ENCODE results near the gene UBALD1. TPM values are rescaled to one million over a fixed set of nuclear protein-coding genes. Genes with fewer than 3 reads are reported as not detected.
"Not testable (repeated sequence)": the region's sequence is repeated elsewhere in the genome, so short reads cannot be mapped to it uniquely, and the experiment has no call there.

UBALD1 gene
- total RNA-seq, 1 donor from 2014 or later, result 16.9 TPM

GRCh38 chr16:4583906-4584305, 30.8 kb downstream of the UBALD1 start:
- H3K27ac ChIP-seq, result no peak overlapping the region
- H3K4me1 ChIP-seq, result peaks cover 5% of the 10 kb centered on the region
- no peaks in the 10 kb centered on the region for H3K27me3 ChIP-seq
- no peak for DNase-seq (ENCODE audit: extremely low spot score in 2 of 2)
- no peaks in the 10 kb centered on the region for H3K9me3 ChIP-seq
- no peak for TF ChIP-seq POLR2AphosphoS5 (IDR thresholded peaks at IDR 0.05; ENCODE audit: insufficient read depth in 1 of 2, low read depth in 1 of 2)
- no peak for TF ChIP-seq CTCF (IDR thresholded peaks at IDR 0.05)
- TF ChIP-seq POLR2A (IDR thresholded peaks at IDR 0.05), result no peak
- no peaks in the 10 kb centered on the region for H3K36me3 ChIP-seq
- H3K4me3 ChIP-seq, result no peak overlapping the region
- intact Hi-C loops (cut with DNase I), result no loop called here

GRCh38 chr16:4580250-4580649, 34.4 kb downstream of the UBALD1 start:
- DNase-seq (ENCODE audit: extremely low spot score in 2 of 2), result no peak
- peaks cover 1% of the 10 kb centered on the region for H3K4me1 ChIP-seq
- H3K4me3 ChIP-seq, result no peak overlapping the region
- TF ChIP-seq POLR2AphosphoS5 (IDR thresholded peaks at IDR 0.05; ENCODE audit: insufficient read depth in 1 of 2, low read depth in 1 of 2) (no peak), POLR2A (IDR thresholded peaks at IDR 0.05) (no peak), CTCF (IDR thresholded peaks at IDR 0.05) (no peak)
- no peak overlapping the region for H3K27ac ChIP-seq
- no peaks in the 10 kb centered on the region for H3K27me3 ChIP-seq
- intact Hi-C loops (cut with DNase I), result no loop called here
- H3K9me3 ChIP-seq, result no peaks in the 10 kb centered on the region
- no peaks in the 10 kb centered on the region for H3K36me3 ChIP-seq

GRCh38 chr16:4578961-4579530, 35.6 kb downstream of the UBALD1 start:
- DNase-seq (ENCODE audit: extremely low spot score in 2 of 2), result no peak
- intact Hi-C loops (cut with DNase I), result no loop called here
- Histone ChIP-seq H3K9me3 (no peaks in the 10 kb centered on the region), H3K27ac (no peak overlapping the region), H3K4me1 (no peaks in the 10 kb centered on the region), H3K4me3 (no peak overlapping the region), H3K27me3 (no peaks in the 10 kb centered on the region), H3K36me3 (no peaks in the 10 kb centered on the region)
- no peak for TF ChIP-seq POLR2AphosphoS5 (IDR thresholded peaks at IDR 0.05; ENCODE audit: insufficient read depth in 1 of 2, low read depth in 1 of 2)
- TF ChIP-seq CTCF (IDR thresholded peaks at IDR 0.05), result no peak
- TF ChIP-seq POLR2A (IDR thresholded peaks at IDR 0.05), result no peak

GRCh38 chr16:4576008-4576407, 38.7 kb downstream of the UBALD1 start:
- no peak for DNase-seq (ENCODE audit: extremely low spot score in 2 of 2)
- no peaks in the 10 kb centered on the region for H3K4me1 ChIP-seq
- no peak overlapping the region for H3K27ac ChIP-seq
- no peaks in the 10 kb centered on the region for H3K36me3 ChIP-seq
- TF ChIP-seq POLR2AphosphoS5 (IDR thresholded peaks at IDR 0.05; ENCODE audit: insufficient read depth in 1 of 2, low read depth in 1 of 2) (no peak), CTCF (IDR thresholded peaks at IDR 0.05) (no peak), POLR2A (IDR thresholded peaks at IDR 0.05) (no peak)
- H3K27me3 ChIP-seq, result no peaks in the 10 kb centered on the region
- intact Hi-C loops (cut with DNase I), result no loop called here
- no peaks in the 10 kb centered on the region for H3K9me3 ChIP-seq
- no peak overlapping the region for H3K4me3 ChIP-seq

- no peaks in the 10 kb centered on the region for H3K4me1 ChIP-seq
- H3K27ac ChIP-seq, result no peak overlapping the region
- H3K4me3 ChIP-seq, result no peak overlapping the region
- no peak for DNase-seq (ENCODE audit: extremely low spot score in 2 of 2)
- H3K9me3 ChIP-seq, result no peaks in the 10 kb centered on the region
- no peaks in the 10 kb centered on the region for H3K27me3 ChIP-seq
- TF ChIP-seq CTCF (IDR thresholded peaks at IDR 0.05), result no peak
- no peak for TF ChIP-seq POLR2A (IDR thresholded peaks at IDR 0.05)
- no peak for TF ChIP-seq POLR2AphosphoS5 (IDR thresholded peaks at IDR 0.05; ENCODE audit: insufficient read depth in 1 of 2, low read depth in 1 of 2)
- H3K36me3 ChIP-seq, result no peaks in the 10 kb centered on the region
- intact Hi-C loops (cut with DNase I), result no loop called here
These were observed 39.6 kb downstream of the UBALD1 start for GRCh38 chr16:4574919-4575705.

GRCh38 chr16:4573926-4574325, 40.8 kb downstream of the UBALD1 start:
- H3K36me3 ChIP-seq; H3K27me3 ChIP-seq; H3K4me1 ChIP-seq; H3K27ac ChIP-seq; H3K4me3 ChIP-seq; H3K9me3 ChIP-seq; intact Hi-C loops (cut with DNase I); DNase-seq (ENCODE audit: extremely low spot score in 2 of 2): not testable (repeated sequence)

All from vagina (tissue), 2 donors.